SKM-1 (cell line): ENCODE measurements around the gene CCDC188.

Experiments used
- DNase-seq: peaks from one replicate; lab custom pipeline; 2025; ENCODE audit not compliant: unreplicated experiment; lab: John Stamatoyannopoulos, UW

The CCDC188 gene

DNA sequence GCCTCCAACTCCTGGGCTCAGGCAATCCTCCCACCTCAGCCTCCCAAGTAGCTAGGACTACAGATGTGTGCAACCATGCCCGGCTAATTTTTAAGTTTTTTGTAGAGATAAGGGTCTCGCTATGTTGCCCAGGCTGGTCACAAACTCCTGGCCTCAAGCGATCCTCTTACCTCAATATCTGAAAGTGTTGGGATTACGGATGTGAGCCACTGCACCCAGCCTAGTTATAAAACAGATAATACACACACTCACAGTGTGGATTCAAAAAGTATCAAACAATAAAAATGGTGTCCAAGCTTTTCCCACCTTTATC, 377 bp upstream of the CCDC188 start:
- no peak for DNase-seq

DNA sequence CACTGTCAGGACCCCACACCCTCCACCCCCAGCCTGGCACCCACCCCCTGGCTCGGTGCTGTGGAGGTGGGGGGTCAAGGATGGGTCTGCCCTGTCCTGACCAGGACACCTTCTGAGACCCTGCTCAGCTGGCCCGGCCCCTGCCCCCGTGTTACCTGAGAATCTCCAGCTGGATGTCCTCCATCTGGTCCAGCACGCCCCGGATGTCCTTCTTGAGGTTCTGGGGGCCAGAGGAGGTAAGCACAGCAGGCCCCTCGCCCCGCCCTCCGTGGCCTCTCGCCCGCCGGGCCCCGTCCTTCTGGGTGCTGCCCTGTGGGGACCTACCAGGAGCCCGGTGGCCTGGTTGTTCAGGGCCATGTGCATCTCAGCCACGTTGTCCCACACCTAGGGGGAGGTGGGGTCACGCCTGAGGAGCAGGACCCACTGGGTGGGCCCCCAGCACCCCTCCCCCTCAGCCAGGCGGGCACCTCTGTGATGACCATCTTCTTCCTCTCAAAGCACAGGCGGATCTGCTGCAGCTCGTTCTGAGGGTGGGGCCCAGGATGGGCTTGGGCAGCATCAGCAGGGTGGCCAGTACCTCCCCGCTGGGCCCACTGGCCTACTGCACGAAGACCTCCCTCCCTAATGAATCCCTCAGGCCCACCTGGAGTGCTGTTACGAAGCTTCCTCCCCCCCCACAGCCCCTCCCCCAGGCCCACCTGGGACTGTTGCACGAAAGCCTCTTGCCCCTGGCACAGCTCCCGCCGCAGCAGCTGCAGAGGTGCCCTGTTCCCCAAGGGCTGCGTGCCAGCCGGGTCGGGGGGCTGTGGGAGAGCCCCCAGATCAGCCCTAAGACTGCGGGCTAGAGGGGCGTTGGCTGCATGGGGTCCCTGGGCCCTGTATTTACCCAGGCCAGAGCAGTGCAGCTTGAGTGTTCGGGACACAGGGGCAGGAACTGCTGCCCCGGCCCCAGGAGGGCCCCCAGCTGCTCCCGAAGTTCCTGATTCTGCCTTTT, 1.3 kb downstream of the CCDC188 start:
- no peak for DNase-seq

DNA sequence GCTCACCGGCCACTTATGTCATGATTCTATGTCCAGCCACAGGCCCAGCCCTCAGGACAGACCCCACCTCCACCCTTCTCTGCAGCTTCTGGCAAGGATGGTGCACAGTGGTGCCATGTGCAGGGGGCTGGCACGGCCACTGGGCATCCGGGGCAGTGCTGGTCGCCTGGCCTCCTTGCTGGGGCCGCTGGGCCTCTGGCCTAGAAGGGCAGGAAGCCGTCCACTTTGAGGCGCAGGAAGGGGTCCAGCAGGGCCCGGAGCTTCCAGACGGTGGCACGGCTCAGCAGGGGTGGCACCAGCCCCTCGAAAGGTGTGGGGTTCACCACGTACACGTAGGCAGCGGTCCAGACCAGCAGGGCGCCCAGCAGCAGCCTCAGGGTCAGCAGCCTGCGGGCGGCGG, 2.4 kb downstream of the CCDC188 start:
- no peak for DNase-seq

DNA sequence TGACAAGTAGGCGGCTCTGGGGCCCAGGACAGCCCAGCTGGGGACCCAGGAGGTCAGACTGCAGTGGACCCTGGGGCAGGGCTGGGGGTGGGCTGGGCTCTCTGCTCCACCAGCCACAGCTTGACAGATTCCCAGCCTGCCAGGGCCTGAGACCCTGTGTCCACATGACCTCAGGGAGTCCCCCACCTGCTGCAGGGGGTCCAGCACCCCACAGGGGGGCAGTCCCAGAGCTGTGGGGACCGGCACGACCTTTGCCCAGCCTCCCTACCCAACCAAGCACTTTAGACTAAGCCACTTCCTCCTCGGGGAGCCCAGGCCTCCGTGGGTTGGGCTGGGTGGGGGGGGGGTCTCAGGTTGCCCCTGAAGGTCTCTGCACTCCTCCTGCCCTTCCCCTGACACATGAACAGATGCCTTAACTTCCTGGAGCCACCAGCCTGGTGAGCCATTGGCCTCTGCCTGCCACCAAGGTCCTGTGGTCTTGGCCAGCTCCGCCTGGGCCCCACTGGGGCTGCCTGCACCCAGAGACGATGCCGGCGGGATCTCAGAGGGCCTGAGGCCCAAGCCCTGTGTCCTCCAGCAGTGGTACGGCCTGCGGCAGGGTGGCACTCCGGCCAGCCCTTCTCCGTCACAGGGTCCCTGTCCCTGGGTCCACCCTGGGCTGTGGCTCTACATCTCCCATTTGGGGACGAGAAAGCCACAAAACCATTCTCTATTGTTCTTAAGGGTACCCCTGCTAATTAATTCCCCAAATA, 3.4 kb downstream of the CCDC188 start:
- DNase-seq: no peak

DNA sequence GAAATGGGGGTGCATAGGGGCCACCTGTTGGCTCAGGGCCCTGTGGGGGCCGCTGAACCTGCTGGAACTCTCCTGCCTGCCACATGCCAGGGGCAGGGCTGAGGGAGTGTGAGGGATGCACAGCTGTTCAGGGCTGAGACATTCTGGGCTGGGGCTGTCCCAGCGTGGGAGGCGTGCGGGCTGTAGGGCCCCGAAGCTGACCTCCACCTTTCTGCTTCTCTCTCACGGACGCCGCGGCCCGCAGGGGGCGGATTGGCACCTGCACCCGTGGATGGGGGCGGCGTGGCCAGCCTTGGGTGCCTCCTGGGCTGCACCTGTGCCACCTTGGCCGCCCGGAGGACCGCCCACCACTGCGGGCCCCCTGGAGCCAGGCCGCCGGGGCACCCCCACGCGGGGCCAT, 4.1 kb downstream of the CCDC188 start:
- no peak for DNase-seq

DNA sequence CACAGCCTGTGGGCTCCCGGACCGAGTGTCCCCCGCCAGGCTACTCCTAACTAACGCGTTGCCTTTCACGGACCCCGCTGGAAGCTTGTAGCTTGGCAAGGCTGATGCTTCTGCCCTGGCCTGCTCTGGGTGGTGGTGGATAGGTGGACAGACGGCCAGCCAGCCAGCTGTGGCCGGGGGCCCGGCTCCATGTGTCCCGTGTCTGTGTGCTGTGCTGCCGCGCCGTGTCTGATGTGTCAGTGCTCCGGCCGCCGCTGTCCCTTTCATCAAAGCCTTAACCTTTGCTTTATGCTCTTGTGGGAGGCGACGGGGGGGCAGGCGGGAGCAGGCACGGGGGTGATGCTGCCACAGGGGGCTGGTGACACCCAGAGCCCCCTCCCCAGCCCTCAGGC, 5.0 kb downstream of the CCDC188 start:
- DNase-seq: no peak

DNA sequence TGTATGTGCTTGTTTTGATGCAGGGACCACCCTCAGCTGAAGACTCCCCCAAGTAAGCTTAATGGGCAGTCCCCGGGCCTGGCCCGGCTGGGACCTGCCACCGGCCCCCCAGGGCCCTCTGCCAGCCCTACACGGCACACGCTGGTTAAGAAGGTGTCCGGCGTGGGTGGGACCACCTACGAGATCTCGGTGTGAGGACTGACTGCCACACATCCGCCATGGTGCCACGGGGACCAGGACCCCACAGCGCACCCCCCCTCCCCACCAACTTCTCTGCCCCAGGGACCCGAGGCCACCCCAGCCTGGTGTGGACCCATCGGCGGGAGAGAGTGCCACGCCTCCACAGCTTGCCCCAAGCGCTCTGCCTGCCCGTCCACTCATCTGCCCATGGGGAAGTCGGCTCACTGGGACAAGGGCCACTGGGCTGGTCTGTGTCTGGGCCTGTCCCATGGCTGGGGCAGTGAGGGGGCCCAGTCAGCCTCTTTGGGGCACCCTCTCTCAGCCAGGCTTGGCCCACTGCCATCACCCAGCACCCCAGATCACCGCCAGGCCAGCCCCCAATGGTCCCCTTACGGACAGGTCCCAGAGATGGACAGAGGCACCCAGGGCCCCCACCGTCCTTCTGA, 5.5 kb downstream of the CCDC188 start:
- no peak for DNase-seq

DNA sequence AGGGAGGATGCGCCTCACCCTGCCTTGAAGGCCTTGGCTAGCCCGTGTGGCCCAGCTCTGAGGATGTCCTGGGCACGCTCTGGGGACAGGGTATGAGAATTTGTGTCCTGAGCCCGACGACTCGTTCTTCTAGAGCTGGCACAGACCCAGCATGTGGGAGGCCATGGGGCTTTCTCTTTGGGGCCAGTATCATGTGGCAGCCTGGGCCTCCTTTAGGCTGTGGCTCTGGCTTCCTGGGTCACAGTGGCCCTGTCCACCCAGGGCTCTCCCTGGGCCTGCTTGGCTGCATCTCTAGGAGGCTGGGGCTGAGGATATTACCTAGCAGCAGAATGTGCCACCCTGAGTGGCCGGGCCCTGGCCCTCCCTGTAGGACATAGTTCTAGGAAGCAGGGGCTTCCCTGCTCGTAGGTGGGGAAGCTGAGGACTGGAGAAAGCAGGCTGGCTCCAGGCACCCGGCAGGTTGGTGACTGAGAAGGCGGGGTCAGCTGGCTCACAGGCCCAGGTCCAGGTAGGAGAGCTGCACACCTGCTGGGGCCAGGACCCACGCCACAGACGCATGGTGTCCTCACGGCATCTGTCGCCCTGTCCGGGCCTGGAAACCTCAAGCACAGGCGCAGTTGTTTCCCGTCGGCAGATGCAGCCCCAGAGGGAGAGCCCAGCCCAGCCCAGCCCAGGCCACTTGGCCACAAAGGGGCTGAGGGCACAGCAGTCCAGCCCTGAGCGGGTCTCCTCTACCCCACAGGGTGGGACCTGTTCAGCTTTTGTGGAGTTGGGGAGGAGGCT, 6.8 kb downstream of the CCDC188 start:
- no peak for DNase-seq

DNA sequence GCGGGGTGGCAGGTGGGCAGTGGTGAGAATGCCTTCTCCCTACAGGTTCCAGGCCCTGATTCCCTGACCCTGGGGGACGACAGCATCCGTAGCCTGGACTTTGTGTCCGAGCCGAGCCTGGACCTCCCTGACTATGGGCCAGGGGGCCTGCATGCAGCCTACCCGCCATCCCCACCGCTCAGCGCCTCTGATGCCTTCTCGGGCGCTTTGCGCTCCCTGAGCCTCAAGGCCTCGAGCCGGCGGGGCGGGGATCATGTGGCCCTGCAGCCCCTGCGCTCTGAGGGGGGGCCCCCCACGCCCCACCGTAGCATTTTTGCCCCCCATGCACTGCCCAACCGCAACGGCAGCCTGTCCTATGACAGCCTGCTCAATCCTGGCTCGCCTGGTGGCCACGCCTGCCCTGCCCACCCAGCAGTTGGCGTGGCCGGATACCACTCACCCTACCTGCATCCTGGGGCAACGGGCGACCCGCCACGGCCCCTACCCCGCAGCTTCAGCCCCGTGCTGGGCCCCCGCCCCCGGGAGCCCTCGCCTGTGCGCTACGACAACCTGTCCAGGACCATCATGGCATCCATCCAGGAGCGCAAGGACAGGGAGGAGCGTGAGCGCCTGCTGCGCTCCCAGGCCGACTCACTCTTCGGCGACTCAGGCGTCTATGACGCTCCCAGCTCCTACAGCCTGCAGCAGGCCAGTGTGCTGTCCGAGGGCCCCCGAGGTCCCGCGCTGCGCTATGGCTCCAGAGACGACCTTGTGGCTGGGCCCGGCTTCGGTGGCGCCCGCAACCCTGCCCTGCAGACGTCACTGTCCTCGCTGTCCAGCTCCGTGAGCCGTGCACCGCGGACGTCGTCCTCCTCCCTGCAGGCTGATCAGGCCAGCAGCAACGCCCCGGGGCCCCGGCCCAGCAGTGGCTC, 7.9 kb downstream of the CCDC188 start:
- DNase-seq: no peak

DNA sequence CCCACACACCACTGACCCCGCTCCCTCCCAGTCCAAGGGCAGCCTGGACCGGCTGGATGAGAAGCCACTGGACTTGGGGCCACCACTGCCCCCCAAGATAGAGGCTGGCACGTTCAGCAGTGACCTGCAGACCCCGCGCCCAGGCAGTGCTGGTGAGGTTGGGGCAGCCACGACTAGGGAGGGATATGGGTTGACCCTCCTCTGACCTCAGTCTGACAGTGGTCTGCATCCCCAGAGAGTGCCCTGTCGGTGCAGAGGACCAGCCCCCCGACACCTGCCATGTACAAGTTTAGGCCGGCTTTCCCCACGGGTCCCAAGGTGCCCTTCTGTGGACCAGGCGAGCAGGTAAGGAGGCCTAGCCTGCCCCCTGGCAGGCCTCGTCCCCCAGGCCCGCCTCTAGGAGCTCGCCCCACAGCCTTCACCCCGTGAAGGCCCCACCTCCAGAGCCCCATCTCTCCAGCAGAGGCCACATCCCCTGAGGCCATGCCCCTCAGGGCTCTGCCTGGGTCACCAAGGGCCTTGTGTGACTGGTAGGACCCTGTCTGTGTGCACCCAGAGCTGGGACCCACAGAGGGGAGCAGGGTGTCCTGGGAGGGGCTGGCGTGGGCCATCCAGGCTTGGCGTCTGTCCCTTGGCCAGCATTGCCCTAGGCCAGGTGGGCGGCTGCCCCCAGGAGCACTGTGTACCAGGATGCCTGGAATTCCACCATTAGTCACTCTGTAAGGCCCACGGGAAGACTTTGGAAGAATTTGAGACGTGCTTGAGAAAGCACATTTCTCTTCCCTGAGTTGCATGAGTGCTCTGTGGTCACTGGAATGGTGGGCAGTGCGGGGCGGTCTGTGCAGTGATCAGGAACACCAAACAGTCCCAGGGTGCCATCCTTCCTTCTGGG, 9.4 kb downstream of the CCDC188 start:
- no peak for DNase-seq

DNA sequence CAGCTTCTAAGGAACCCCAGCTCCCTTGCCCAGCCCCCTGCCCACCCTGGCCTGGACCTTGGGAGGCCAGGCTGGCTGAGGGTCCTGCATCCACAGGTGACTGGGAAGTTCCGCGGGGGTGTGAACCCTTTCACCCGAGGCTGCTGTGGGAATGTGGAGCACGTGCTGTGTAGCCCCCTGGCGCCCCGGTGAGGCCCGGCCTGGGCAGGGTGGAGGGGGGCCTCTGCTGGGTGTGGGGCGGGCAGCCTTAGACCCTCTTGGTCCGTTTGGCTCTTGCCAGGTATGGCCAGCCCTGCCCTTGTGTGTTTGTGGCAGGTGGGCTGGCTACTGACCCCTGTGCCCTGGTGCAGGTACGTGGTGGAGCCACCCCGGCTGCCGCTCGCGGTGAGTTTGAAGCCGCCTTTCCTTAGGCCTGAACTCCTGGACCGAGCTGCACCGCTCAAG, 10.3 kb downstream of the CCDC188 start:
- no peak for DNase-seq

DNA sequence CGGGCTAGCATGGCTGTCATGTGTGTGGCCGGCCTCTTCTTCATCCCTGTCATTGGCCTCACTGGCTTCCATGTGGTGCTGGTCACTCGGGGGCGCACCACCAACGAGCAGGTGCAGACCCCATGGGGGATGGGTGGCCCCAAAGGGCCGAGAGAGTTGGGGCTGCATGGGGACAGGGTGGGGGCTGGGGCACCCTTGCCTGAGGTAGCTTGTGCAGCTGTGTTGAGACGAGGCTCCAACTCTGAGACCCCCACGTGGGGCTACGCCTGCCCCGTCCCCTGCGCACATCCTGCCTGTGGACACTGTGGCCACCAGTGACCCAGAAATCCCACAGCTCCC, 10.8 kb downstream of the CCDC188 start:
- DNase-seq: no peak

DNA sequence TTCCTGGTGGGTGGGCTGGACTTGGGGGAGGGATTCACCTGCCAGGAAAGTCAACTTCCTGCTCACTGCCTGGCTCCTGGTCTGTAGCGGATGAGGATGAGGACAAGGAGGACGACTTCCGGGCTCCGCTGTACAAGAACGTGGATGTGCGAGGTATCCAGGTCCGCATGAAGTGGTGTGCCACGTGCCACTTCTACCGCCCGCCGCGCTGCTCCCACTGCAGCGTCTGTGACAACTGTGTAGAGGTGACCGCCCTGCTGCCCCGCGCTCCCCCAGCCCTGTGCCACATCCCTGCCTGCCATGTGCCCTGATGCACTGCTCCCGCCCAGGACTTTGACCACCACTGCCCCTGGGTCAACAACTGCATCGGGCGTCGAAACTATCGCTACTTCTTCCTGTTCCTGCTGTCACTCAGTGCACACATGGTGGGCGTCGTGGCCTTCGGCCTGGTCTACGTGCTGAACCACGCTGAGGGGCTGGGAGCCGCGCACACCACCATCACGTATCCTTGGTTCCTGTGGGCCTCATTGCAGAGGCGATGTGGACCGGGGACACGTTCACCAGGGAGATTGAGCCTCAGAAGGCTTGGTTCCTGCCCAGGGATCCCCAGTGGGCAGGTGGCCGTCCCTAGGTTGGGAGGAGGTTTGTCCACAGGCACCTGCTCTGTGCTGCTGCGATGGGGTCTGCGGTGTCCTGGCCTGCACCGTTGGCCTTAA, 11.3 kb downstream of the CCDC188 start:
- no peak for DNase-seq

DNA sequence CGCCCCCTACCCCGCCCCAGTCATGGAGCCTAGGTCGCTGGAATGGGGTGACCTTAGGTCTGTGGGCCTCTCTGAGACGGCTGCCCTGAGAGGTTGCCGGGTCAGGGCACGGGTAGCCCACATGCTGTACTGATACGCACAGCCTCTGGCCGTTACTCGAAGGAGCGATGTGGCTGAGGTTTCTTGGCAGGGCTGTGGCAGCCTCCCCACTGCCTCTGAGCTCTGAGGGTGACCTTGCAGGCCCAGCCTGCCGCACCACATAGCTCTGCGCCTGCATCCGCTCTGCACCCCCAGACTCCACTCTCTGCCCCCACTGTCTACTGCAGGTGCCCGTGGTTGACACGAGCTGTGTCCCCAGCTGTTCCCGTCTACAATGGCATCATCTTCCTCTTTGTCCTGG, 12.0 kb downstream of the CCDC188 start:
- no peak for DNase-seq

DNA sequence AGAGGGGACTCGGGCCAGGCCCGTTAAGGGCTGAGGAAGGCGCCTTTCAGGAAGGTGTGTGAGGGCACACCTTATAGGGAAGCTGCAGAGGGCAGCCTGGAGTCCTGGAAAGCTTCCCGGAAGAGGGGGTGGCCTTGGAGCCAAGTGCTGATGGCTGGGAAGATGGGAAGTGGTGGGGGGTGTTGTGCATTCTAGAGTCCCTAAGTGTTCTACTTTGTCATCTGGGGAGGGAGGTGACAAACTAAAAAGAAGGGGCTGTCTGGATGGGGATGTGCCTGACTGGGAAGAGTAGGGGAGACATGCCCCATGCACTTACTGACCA, 12.5 kb downstream of the CCDC188 start:
- DNase-seq: no peak

DNA sequence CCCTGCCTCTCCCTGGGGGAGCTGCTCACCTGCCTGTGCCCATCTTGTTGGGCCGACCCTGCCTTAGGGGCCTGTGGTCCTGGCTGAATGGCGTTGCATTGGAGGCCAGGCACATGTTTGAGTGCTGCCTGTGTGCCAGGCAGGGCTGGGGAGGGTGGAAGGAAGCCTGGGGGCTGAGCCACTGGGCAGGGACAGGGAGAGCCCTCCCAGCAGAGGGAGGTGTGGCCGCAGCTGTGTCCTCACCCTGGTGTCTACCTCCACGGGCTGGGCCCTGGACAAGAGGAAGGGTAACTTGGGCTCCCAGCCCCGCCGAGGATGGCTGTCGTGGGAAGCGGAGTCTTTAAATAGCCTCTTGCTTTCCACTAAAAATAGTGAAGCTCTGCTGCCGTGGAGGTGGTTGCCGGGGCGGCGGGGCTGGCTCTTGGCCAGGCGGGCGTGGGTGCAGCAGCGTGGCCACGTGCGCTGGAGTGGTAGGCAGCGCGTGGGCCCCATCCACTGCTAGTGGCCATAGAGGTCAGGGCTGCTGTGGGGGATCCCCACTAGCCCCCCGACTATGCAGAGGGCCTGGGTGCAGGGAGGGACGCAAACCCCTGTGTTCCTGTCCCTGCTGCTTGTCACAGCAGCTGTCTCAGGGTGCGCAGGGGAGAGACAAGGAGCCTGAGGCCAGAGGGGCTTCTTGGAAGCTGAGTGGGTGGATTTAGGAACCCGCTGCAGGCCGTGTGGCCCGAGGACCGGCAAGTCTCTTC, 13.0 kb downstream of the CCDC188 start:
- DNase-seq: no peak

DNA sequence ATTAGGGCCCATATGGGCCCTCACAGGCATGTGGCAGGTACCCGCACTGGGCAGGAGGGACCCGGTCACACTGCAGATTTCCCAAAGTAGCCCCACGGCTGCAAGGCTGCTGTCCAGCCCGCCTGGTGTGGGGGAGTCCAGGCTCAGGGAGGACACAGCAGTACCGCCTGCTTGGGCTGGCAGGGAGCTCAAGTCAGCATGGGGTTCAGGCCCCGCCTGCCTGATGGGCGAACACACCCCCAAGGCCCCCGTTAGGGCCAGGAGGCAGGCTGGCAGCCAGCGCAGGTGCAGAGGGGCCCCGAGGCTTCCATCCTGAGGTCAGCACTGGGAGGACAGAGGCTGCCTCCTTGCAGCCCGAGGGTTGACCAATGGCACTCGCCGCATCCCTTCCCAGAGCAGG, 13.7 kb downstream of the CCDC188 start:
- DNase-seq: no peak

DNA sequence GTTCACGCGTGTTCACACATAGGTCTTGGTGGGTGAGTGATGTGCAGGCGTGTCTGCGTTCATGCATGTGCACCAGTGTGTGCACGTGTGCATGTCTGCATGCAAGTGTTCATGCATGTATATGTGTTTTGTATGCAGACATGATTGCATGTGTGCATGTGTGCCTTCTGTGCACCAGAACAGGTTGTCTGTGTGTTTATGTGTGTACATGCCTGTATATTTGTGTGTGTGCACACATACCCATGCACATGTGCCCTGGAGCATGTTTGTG, 14.3 kb downstream of the CCDC188 start:
- DNase-seq: no peak
